Cerebellar nuclear complex (tissue), 1 donor: ENCODE data around the gene H3-3A.

Experiments used
- DNase-seq, 2 experiments: peaks; one replicate each; lab custom pipeline; 2025; lab: John Stamatoyannopoulos, UW

The H3-3A gene

DNA sequence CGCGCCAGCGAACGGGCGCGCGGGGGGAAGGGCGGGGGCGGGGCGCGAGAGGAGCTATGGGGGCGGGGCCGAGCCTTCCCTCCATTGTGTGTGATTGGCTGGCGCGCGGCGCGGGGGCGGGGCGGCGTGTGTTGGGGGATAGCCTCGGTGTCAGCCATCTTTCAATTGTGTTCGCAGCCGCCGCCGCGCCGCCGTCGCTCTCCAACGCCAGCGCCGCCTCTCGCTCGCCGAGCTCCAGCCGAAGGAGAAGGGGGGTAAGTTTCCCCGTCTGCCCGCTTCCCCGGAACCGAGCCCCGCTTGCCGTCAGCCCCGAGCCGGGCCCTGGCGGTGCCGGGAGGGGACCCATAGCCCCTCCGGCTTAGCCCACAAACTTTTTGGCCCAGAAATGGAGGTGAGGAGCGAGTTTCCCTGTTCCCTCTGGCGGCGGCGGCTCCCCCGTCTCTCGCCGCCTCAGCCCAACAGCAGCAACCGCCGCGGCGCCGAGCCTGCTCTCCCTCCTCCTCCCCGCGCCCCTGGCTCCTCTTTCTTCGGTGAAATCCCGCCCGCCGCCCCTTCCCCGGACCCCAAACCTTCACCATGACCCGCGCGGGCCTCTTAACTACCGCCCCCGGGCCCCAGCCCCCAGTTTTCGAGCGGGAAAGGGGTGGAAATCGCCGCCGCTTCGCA is at the start of gene H3-3A:
H3-3A (plus strand) TSS at position 159 of the 666 bp plus-strand sequence. CDS start 1,636 bp downstream, outside the sequence.
- DNase-seq: peak; percentile 69 to 80

DNA sequence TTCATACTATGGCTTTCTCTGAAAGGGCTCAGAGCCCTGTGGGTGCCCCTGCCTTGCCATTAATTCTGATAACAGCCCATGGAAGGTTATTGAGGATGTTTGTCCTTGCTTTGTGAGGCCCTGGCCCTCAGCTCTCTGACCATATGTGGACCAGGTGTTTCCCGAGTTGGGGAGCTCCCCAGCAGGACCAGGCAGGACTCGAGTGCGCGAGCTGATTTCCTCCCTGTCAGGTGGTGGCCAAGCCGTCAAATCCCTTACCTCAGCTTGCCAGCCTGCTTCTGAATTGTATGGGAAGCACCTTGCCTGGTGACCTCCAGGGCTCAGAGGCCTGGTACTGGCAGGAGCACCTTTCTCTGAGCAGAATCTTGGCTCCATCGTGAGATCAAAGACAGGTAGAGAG is 45.4 kb upstream of the H3-3A start:
- no peak for DNase-seq

DNA sequence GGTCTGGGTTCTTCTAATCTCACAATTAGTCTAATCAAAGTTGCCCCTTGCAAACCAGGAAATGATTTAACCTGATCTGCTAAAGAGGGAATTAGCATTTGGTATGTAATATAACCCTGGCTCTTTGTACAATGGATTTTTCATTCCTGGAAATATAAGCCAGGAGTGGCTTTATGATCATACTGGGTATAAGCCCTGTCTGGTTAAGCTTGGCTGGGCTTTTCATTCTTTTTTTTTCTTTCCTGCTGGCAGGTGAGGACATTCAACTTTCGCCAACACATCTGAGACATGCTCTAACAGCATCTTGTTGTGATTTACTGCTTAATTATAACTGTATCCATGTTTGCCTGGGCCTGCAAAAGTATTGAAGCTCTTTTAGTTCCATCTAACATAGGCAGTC is 42.9 kb upstream of the H3-3A start:
- DNase-seq: no peak

DNA sequence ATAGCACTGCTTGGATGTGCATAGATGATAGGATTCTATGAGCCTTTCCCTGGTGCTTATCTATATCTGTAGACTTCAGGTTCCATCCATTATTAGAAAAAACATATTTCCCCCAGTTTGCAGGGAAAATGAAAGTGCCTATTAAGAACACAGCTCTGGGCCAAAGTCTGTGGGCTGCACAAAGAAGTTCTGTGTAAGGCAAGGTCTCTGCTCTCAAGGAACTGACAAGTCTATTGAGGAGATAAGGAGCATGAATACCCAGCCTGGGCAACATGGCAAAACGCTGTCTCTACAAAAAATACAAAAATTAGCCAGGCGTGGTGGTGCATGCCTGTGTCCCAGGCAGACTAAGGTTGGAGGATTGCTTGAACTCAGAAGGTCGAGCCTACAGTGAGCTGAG is 41.1 kb upstream of the H3-3A start:
- DNase-seq: no peak

DNA sequence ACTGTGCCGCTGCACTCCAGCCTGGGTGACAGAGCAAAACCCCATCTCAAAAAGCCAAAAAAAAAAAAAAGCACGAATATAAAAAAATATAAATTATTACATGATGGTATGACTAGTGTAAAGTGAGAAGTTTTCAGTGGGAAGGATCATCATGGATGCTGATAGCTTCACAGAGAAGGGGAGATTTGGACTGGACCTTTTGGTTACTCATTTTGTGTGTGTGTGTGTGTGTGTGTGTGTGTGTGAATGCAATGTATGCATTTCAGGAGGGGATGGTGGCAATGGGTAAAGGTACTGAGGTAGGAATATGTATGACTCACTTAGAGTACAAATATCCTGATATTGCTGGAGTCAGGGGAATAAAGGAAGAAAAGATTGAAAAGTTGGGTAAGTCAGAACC is 40.7 kb upstream of the H3-3A start:
- DNase-seq: no peak

DNA sequence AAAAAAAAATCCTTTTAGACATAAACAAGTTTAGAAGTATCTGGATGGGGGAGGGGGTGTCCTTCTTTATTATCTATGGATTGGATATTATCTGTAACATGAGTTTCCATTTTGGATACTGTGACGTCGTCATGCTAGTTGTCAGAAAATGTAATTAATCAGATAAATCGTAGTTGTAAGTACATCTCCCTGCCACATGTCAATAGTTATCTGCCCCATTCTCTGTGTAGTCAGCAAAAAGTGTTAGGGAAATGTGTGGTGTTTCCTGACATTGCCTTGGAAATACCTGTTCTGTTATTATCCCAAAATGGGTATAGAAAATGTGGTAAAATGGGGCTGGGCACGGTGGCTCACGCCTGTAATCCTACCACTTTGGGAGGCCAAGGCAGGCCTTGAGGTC is 38.8 kb upstream of the H3-3A start:
- no peak for DNase-seq

DNA sequence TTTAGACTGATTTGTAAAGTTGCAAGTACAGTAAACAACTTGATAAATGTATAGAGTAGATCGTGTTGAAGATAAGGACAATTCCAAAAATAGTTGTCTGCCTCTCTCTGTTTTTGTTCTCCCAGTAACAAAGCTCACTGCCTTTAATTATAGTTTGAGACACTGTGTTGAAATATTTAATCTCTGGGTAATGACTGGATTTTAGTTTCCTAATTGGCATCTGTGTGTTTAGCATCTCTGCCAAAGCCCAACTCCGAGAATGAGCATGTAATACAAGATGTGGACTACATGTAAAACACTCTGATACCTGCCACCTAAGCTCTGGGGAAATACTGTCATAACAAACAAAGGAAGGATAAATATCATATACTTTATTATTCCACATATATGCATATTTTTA is 35.7 kb upstream of the H3-3A start:
- no peak for DNase-seq

DNA sequence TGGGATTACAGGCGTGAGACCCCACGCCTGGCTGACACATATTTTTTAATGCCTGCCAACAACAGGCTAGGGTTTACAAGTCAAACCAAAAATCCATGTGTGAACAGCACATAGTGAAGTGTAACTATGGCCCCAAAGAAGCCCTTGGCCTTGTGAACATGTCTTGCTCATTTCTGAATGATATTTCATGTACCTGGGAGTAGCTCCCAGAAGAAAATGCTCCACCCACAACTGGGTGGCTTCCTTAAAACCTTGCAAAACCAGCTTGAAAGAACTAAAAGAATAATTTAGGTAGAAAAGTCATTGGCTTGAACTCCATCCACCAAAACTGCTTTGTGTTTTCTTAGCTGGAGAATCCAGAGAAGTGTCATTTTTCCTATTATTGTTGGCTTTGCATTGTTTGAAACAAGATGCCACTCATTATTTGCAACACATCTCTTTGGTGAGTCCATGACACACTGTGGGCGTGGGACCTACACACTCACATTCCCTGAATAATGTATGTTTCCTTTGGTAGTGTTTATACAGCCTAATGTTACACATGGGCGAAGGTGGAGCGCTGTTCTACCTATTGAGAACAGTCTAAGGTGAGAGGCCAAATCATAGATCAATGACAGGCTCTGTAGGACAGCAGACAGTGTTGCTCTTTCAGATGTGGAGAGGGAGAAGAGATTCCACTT is 34.8 kb upstream of the H3-3A start:
- DNase-seq: no peak

DNA sequence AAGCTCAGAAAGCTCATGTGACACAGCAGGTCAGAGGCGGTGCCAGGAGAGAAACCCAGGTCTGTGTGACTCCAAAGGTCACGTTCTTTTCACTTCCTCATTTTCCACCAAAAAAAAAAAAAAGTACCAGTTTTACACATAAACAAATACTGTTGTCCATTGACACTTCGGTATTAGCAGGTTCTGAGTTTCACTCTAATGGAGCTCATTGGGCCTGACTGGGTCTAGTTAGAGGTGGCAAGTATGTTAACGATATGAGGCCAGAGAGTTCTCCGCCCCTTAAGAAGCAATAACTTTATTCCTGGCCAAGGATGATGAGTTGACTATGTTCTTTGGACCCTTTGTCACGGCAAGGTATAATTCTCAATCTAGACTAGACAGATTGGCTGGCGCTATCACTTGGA is 33.4 kb upstream of the H3-3A start:
- no peak for DNase-seq

DNA sequence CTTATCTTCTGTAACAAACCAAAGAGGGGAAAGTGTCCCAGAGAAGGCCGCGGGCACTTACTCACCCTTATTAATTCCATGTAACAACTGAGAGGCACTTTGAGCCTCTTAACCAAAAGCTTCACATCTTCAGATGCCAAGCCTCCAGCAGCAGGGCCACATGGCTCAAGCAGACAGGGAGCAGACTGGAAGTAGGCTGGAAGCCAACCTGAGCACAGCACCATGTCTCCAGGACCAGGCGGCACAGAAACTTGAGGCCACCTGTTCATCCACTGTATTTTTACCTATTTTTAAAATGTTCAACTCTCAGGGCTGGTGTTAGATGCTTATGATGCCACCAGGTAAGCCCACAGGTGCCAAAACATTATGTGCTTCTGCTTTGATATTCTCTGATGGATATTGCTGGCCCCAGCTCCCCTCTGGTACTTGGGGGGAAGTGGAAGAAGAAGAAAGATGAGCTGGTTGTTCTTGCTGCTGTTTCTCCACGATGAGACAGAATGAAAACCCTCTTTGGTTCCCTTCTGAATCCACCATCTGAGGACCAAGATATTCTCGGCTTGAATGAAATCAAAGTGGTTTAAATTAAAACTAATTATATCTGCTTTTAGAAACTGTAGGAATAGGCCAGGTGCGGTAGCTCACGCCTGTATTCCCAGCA is 32.8 kb upstream of the H3-3A start:
- DNase-seq: peak in 1 of 2 experiments; percentile 31

DNA sequence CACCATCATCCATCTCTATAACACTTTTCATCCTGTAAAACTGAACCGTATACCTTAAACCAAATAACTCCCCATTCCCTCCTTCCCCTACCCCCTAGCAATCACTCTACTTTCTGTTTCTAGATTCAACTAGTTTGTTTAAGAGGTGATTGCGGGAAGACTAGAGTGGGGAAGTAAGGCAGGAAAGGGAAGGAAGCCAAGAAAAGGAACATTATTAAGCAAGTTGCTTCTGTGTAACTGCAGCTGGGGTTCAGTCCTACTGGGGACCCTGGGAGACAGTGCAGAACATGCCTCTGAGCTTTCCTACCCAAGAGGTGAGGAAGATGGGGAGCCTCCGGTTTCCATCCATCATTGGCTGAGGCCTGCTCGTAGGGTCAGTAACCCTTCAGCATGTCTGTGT is 28.9 kb upstream of the H3-3A start:
- no peak for DNase-seq

DNA sequence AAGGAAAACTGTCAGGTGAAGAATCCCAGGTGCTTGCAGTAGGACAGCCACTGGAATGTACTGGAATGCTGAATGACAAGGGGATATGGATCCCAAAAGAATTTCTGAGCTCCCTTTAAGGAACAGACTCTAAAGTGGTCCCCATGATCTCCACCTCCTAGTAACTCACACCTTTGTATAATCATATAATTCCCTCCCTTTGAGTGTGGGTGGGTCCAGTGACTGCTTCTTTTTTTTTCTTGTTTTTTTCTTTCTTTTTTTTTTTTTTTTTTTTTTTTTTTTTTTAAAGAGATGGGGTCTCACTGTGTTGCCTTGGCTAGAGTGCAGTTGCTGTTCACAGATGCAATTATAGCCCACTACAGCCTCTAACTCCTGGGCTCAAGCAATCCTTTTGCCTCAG is 28.5 kb upstream of the H3-3A start:
- DNase-seq: no peak

DNA sequence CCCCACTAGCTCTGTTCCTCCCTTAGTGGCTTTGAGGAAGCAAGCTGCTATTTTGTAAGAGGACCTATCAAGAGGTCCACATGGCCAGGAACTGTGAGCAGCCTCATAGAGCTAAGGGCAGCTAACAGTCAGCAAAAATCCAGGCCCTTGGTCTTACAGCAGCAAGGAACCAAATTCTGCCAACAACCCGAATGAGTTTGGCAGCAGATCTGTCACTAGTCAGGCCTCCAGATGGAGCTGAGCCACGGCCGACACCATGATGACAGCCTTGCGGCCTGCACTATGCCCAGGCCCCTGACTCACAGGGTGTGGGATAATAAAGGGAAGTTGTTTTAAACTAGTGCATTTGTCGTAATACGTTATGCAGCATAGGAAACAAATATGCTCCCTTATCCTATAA is 28.0 kb upstream of the H3-3A start:
- DNase-seq: peak; percentile 44 to 64

DNA sequence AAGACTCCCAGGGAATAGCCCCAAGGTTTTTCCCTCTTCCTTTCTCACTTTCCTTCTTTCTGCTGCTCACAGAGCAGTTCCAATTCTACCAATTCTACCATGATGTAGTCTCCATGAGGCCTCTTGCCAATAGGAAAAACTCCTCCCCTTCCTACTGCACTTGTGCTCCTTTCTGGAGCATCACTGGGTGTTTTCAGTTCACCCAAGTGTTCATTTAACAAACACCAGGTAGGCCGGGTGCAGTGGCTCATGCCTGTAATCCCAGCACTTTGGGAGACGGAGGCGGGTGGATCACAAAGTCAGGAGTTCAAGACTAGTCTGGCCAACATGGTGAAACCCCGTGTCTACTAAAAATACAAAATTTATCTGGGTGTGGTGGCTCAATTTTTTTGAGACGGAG is 26.6 kb upstream of the H3-3A start:
- no peak for DNase-seq

DNA sequence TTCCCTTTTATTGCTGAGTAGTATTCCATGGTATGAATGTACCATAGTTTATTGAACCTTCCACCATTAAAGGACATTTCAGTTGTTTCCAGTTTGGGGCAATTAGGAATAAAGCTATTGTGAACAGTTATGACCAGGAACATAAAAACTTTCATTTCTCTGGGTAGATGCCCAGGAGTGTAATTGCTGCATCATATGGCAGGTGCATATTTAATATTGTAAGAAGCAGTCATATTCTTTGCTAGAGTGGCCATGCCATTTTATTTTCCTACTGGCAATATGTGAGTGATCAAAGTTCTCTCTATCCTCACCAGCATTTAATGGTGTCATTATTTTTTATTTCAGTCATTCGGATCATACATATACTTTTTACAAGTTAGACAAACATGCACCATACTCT is 23.9 kb upstream of the H3-3A start:
- DNase-seq: no peak

DNA sequence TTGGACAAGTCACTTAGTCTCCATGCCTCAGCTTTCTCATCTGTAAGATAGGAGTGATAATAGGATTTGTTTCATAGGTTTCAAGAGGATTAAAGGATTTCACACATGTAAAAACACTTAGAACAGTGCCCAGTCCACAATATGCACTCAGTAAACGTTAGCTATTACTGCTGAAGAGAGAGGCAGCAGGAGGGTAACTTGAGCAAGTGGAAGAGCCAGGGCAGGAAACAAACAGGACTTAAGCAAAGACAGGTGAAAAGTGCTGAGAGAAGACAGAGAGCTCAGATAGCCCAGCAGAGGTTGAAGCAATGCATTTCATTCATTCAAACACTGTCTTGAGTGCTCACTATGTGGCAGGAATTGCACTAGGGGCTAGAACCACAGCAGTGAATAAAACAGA is 21.1 kb upstream of the H3-3A start:
- no peak for DNase-seq

DNA sequence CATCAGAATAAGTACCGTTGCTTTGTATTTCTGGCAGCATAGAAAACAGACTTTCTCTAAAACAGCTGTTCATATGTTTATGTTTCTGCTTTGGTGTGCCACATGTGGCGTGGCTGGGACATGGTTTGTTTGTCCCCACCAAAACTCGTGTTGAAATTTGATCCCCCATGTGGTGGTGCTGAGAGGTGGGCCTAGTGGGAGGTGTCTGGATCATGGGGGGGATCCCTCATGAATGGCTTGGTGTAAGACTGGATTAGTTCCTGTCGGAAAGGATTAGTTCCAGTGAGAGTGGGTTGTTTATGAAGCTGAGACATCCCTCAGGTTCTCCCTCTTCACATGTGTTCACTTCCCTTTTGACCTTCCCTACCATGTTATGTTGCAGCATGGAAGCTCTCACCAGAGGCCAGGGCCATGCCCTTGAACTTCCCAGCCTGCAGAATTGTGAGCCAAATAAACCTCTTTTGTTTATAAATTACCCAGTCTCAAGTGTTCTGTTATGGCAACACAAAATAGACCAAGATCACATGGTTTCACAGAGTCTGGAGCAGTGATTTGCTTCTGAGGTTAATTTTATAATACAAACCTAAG is 17.9 kb upstream of the H3-3A start:
- DNase-seq: no peak

DNA sequence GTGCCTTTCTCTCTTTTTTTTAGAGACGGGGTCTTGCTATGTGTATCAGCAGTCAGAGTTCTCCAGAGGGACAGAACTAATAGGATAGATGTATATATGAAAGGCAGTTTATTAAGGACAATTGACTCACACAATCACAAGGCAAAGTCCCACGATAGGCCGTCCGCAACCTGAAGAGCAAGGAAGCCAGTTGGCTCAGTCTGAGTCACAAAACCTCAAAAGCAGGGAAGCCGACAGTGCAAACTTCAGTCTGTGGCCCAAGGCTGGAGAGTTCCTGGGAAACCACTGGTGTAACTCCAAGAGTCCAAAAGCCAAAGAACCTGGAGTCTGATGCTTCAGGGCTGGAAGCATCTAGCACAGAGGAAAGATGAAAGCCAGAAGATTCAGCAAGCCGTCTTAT is 16.3 kb upstream of the H3-3A start:
- DNase-seq: no peak

DNA sequence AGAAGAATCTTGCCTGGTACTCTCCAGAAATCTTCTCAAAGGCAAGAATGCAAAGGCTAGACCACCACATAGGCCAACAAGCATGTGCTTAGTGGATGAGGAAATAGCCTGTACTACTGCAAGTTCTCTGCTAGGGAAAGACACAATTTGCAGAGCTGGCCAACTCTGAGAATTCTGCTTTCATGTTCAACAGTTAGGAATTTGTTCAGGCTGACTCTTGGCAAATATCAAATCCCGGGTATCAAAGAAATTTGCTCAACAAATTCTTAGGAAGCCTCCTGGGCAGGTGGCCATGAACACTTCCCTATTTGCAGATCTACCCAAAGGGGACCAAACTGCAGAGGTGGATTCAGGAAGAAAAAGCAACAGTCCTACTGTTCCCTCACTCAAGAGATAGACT is 15.0 kb upstream of the H3-3A start:
- no peak for DNase-seq

DNA sequence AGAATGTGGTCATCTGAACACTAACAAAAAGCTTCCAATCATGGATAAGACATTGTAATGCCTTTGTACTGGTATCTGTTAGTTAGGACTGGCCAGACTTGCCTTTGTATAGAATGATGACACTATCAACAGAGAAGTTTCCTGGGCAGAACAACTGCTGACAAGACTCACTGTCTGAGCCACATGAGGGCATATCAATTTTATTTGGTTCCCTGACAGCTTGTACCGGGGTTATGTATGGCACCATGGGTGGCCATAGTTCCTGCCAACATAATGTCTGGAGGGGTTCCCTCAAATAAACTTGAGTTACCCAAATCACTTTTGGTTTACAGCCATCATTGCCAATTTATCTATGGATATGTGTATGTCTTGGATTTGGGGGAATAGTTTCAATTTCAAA is 13.6 kb upstream of the H3-3A start:
- DNase-seq: no peak

DNA sequence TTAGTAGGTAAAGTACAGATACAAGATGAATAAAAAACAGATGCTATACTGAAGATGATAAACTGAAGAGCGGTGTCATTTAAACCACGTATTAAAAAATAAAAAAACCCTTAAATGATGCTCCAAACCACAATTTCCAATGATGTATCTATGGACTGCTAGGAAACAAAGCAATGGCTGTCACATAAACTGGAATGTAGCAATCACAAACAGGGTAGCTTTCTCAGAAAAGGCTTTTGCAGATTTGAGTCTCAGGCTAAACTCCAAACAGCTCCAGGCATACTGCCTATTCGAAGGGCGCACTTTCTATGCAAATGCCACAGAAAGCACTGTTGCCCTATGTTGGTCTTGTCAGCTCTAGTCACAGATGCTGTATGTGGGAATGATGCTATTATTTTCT is 12.4 kb upstream of the H3-3A start:
- DNase-seq: no peak

DNA sequence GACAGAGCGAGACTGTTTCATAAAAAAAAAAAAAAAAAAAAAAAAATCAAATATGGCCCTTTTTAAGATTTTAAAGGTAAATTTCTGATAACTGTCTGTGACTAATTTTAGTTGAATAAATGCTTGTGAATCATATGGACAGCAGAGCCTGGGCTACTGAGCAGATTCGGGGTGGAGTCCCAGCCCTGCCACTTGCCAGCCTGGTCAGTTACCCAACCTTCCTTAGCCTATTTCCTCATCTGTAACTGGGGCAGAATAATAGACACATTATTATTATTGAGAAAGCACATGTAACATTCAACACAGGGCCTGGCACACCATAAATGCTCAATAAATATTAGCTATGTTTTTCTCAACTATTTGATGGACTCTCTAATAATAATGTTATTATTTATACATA is 11.2 kb upstream of the H3-3A start:
- no peak for DNase-seq

DNA sequence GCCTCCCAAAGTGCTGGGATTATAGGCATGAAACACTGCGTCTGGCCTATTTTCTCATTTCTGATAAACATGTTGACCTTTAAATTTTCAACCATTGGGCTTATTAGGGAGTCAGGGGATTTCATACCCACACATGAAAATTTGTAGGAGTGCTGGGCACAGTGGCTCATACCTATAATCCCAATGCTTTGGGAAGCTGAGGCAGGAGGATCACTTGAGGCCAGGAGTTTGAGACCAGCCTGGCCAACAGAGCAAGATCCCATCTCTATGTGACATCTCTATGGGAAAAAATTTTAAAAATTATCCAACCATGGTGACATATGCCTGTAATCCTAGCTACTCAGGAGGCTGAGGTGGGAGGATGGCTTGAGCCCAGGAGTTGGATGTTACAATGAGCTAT is 10.5 kb upstream of the H3-3A start:
- DNase-seq: no peak
